DND-41 (cell line): ENCODE results near the gene BCL7A.

Experiments used
- EZH2 ChIP-seq: IDR thresholded peaks from 3 replicates; pipeline ENCODE4 v1.6.1; 2012; ENCODE audit warnings: borderline replicate concordance, low read depth, mild to moderate bottlenecking, moderate library complexity, low read length, inconsistent platforms; ENCODE audit not compliant: severe bottlenecking
- TF ChIP-seq, protein P1 (sequence below): IDR thresholded peaks from 2 replicates; pipeline ENCODE4 v1.5.1; 2012; ENCODE audit warnings: borderline replicate concordance, low read length, moderate library complexity, mild to moderate bottlenecking; ENCODE audit not compliant: poor library complexity, severe bottlenecking; ENCODE audit errors: extremely low read depth

- TF ChIP-seq, protein P1, sequence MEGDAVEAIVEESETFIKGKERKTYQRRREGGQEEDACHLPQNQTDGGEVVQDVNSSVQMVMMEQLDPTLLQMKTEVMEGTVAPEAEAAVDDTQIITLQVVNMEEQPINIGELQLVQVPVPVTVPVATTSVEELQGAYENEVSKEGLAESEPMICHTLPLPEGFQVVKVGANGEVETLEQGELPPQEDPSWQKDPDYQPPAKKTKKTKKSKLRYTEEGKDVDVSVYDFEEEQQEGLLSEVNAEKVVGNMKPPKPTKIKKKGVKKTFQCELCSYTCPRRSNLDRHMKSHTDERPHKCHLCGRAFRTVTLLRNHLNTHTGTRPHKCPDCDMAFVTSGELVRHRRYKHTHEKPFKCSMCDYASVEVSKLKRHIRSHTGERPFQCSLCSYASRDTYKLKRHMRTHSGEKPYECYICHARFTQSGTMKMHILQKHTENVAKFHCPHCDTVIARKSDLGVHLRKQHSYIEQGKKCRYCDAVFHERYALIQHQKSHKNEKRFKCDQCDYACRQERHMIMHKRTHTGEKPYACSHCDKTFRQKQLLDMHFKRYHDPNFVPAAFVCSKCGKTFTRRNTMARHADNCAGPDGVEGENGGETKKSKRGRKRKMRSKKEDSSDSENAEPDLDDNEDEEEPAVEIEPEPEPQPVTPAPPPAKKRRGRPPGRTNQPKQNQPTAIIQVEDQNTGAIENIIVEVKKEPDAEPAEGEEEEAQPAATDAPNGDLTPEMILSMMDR, result peak; percentile 74
- TF ChIP-seq EZH2, result no peak
These were observed 9.9 kb downstream of the BCL7A start for GRCh38 chr12:122031342-122032216.
